ENCODE results near the gene CTIF.

The CTIF gene

GRCh38 chr18:48795696-48796095 is 256.9 kb downstream of the CTIF start:
- DNase-seq: no peak

- DNase-seq: no peak
These were observed 257.8 kb downstream of the CTIF start for GRCh38 chr18:48796491-48797205.

- DNase-seq: no peak
These were observed 259.0 kb downstream of the CTIF start for GRCh38 chr18:48797841-48798255.

- no peak for DNase-seq
These were observed 259.8 kb downstream of the CTIF start for GRCh38 chr18:48798334-48799245.

DNA sequence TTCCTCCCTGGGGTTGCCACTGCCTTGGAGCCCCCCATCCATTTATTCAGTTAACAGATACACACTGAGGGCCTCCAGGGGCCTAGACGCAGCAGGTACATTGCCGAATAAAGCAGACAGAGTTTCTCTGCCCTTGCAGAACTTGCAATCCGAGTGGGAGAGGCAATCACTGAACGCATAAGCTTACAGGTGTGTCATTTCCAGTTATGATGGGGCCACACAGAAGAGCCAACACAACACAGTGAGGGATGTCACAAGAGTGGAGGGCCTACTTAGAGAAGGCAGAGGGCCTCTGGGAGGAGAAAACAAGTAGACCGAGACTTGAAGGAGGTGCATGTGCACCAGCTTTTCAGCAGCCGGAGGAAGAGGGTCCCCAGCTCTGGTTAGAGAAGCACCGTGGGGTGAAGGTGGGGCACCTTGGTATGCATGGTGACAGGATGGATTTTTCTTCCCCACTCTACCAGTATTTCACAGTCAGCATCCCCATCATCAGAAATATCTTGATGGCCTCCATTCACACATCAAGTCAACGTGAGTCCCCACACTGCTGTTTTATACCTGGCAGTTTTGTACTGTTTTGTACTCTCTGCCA is 261.0 kb downstream of the CTIF start:
- no peak for DNase-seq

GRCh38 chr18:48800466-48800865 is 261.6 kb downstream of the CTIF start:
- no peak for DNase-seq

DNA sequence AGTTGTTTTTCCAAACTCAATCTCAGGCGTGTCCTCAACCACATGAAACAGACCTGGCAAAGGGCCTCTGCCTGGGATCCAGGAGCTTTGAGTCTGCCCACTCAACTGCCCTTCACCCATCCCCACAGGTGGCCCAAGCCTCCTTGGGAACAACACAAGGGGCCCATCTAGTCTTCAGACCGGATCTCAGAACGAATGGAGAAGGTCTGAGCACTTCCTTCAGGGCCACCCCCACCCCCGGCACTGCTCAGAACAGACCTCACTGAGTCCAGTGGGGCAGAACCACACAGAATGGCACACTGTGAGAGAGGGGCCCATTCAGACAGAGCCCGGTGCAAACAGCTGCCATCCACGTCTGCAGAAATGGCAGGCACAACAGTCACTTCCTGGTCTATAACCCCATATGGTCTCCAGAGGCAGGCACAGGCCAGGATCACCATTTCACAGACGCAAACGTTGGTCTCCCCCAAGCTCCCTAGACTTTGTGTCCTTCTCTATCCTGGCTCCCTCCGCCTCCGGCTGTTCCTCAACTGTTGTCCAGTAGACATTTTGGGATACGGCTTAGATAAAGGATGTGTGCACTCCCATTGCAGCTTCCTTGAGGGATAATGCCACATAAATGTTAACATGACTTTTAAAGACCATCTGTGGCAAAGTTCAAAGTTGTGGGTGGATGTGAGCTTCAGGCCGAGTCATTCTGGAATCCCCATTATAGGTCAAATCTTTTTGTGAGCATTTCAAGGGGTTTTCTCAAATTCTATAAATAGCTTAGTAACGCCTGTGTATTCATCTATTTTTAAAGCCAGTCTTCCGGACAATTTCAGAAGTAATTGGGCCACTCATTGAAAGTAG is 262.3 kb downstream of the CTIF start:
- no peak for DNase-seq

DNA sequence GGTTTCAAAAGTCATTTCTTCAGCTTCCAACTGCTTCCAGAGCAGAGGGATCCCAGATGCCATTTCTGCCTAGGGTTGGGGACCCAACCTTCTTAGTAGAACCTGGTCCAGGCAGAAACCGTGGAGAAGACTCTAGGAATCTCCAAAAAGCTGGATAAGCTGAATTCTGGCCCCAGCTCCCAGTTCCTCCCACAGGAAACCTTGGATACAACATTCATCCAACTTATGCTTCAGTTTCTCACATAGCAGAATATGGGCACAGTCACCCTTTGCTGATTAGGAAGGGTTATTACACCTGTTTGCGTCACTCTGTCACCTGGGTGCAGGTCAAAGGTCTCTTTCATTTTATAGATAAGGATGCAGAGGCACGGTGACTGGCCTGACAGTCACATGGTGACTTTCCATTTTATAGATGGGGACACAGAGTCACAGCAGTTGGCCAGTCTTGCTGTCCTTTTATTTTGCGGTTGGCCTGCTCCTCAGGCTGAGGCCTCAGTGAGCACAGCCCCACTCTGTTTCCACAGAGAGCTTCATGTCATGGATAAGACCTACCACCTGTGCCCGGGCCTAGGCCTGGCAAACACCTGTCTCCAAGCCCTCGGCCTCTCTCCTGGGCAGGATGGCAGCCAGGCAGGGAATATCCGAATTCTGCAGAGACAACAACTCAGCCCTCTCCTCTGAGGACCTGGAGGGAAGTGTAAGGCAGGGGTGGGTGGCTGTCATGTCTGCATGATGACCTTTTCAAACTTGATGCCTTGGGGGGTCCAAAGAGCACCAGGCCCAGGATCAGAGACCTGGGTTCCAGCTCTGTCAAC is 263.1 kb downstream of the CTIF start:
- no peak for DNase-seq

DNA sequence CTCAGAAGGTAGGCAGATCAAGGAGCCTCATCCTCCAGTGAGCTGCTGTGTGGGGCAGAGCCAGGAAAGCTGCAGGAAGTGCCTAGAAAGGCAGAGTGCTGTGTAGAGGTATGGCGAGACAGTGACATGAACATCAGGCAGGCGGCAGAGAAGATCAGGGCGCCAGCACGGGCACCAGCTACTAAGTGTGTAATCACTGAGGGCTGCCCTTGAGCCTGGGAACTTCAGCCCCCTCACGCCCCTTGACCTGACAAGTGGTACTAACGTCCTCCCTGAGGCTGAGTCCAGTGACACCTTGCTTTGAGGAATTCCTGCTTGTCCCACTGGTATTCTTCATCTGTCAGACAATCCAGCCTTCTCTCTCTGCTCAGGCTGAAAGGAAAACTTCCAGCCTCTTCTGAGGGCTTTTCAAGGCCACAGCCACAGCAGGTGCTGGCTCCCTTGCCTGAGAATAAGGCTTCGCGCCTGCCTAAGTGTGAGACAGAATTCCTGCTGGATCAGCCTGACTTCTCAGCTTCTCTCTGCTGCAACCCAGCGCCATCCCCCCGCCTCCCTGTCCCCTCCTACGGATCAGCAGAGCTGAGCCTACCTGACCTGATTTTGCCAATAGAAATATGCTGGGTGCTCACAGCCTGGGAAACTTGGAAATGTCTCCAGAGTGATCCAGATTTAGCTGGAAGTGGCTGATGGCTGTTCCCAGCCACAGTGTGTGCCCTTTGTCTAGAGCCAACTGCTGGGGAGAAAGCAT is 263.9 kb downstream of the CTIF start:
- DNase-seq: no peak

- no peak for DNase-seq
These were observed 264.7 kb downstream of the CTIF start for GRCh38 chr18:48803518-48803917.

GRCh38 chr18:48803951-48804855 is 265.4 kb downstream of the CTIF start:
- no peak for DNase-seq

DNA sequence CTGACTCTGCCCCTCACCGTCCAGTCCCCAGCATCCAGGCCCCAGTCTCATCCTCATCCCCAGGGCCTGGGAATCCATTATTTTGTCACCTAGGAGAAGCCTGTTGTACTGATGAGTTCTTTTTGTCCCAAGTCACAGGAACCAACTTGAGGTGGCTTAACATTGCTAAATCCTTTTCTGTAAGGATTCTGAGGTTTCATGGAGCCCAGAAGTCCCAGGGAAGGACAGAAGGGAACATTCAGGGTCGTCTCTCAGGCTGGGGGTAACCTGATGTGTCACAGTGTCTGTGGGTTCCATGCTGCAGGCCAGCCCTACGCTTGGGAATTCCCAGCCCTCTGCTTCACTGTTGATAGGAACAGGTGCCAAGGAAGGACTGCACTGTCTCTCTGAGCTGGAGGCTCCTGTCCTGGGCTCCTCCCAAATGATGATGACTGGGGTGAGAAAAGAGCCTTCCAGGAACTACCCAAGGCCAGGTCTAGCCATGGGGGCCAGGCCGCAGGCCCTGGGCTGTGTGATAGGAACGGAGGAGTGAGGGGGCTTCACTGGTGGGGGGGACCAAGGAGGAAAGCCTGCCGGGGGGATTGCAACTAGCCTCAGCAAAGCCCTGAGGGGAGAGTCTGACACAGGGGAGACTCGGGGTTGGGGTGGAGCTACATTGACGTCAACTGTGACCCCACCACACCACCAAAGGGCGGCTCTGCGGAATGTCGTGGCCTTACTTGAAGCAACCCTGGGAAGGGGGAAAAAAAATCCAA is 266.2 kb downstream of the CTIF start:
- DNase-seq: no peak

GRCh38 chr18:48805826-48806535 is 267.1 kb downstream of the CTIF start:
- DNase-seq: no peak

- DNase-seq: no peak
These were observed 267.9 kb downstream of the CTIF start for GRCh38 chr18:48806551-48807261.

GRCh38 chr18:48808476-48808875 is 269.6 kb downstream of the CTIF start:
- peak; percentile 15 for DNase-seq

- no peak for DNase-seq
These were observed 270.5 kb downstream of the CTIF start for GRCh38 chr18:48809365-48809764.

GRCh38 chr18:48810805-48811204 is 272.0 kb downstream of the CTIF start:
- DNase-seq: no peak

- no peak for DNase-seq
These were observed 272.6 kb downstream of the CTIF start for GRCh38 chr18:48811401-48811800.

Data from NCI-H2171 treated with DMSO at 0.1 percent for 48 hours (cell line).